Gastrocnemius medialis (tissue), 4 donors: ENCODE results near the gene EHD4.

ENCODE experiments used
- CTCF ChIP-seq, 5 experiments: fragments of 450-650 bp in 3 of 5; fragments of 200-600 bp in 2 of 5; sonication (generic) in 2 of 5; IDR thresholded peaks in 4 of 5; conservative IDR thresholded peaks in 1 of 5; 1 replicate in 4 of 5; 2 replicates in 1 of 5; pipeline ENCODE4 v1.5.1; 2016 to 2019; ENCODE audit warnings: antibody characterized with exemption in 5 of 5, mild to moderate bottlenecking in 3 of 5, moderate library complexity in 3 of 5
- POLR2A ChIP-seq, 2 donors: fragments of 450-650 bp; IDR thresholded peaks; one replicate each; pipeline ENCODE4 v1.6.1; 2017; ENCODE audit warnings: antibody characterized with exemption in 2 of 2, mild to moderate bottlenecking in 2 of 2, moderate library complexity in 2 of 2

- TF ChIP-seq CTCF (IDR thresholded peaks at IDR 0.05 in 4 of 5, conservative IDR thresholded peaks at IDR 0.05 in 1 of 5) (no peak), POLR2A (IDR thresholded peaks at IDR 0.05) (no peak)
Measured at GRCh38 chr15:41983621-41984571, 11.5 kb upstream of the EHD4 start.
